Liver (tissue), 9 donors: ENCODE measurements around the gene TOLLIP. TPM values are rescaled to one million over a fixed set of nuclear protein-coding genes. Genes with fewer than 3 reads are reported as not detected.

Experiments used
- DNase-seq: peaks from one replicate; pipeline ENCODE4 v3.0.0-alpha.2; 2017; ENCODE audit warnings: low spot score
- H3K27ac ChIP-seq, 2 donors: one replicate each; pipeline ENCODE4 v1.7.0; 2013; ENCODE audit warnings: inconsistent platforms in 2 of 2, low read length in 2 of 2, control low read depth in 1 of 2, low read depth in 1 of 2, mild to moderate bottlenecking in 1 of 2
- H3K27me3 ChIP-seq, 4 donors: one replicate each; pipeline versions ENCODE4 v1.6.1 to v1.7.0; 2013; ENCODE audit warnings: low read length in 3 of 4, inconsistent platforms in 1 of 4, mild to moderate bottlenecking in 1 of 4, moderate library complexity in 1 of 4; ENCODE audit not compliant: control insufficient read depth in 4 of 4, insufficient read depth in 4 of 4
- H3K36me3 ChIP-seq, 4 donors: one replicate each; pipeline versions ENCODE4 v1.6.1 to v1.7.0; 2013; ENCODE audit warnings: low read length in 3 of 4, mild to moderate bottlenecking in 3 of 4, low read depth in 1 of 4, moderate library complexity in 1 of 4; ENCODE audit not compliant: control insufficient read depth in 4 of 4, insufficient read depth in 3 of 4
- H3K4me1 ChIP-seq, 4 donors: one replicate each; pipeline versions ENCODE4 v1.6.1 to v1.7.0; 2013; ENCODE audit warnings: low read length in 3 of 4, mild to moderate bottlenecking in 3 of 4, moderate library complexity in 1 of 4; ENCODE audit not compliant: control insufficient read depth in 4 of 4, insufficient read depth in 4 of 4
- H3K4me3 ChIP-seq, 3 donors: one replicate each; pipeline versions ENCODE4 v1.6.1 to v1.7.0; 2013; ENCODE audit warnings: low read length in 3 of 3, control low read depth in 1 of 3, low read depth in 1 of 3, mild to moderate bottlenecking in 1 of 3
- H3K9ac ChIP-seq, 2 donors: one replicate each; pipeline ENCODE4 v1.7.0; 2013; ENCODE audit warnings: low read length in 2 of 2, mild to moderate bottlenecking in 2 of 2, moderate library complexity in 2 of 2, control low read depth in 1 of 2, low read depth in 1 of 2
- H3K9me3 ChIP-seq, 4 donors: one replicate each; pipeline versions ENCODE4 v1.6.1 to v1.7.0; 2013; ENCODE audit warnings: low read length in 3 of 4; ENCODE audit not compliant: control insufficient read depth in 4 of 4
- ATF3 ChIP-seq: IDR thresholded peaks from 2 replicates; pipeline ENCODE4 v1.6.1; 2016; ENCODE audit warnings: antibody characterized with exemption
- EGR1 ChIP-seq, 2 donors: IDR thresholded peaks; 2 replicates each; pipeline ENCODE4 v1.6.1; 2016 to 2018; ENCODE audit warnings: antibody characterized with exemption in 2 of 2, low read depth in 2 of 2
- FOXA1 ChIP-seq: IDR thresholded peaks from 2 replicates; pipeline ENCODE4 v1.6.1; 2016; ENCODE audit warnings: antibody characterized with exemption
- FOXA2 ChIP-seq: IDR thresholded peaks from 2 replicates; pipeline ENCODE4 v1.6.1; 2016; ENCODE audit warnings: antibody characterized with exemption
- GABPA ChIP-seq, 2 donors: IDR thresholded peaks in 1 of 2; conservative IDR thresholded peaks in 1 of 2; 2 replicates each; pipeline ENCODE4 v1.6.1; 2016; ENCODE audit warnings: antibody characterized with exemption in 2 of 2, mild to moderate bottlenecking in 1 of 2, moderate library complexity in 1 of 2
- HNF4A ChIP-seq, 2 donors: conservative IDR thresholded peaks; 2 replicates each; pipeline ENCODE4 v1.6.1; 2016; ENCODE audit warnings: antibody characterized with exemption in 2 of 2, mild to moderate bottlenecking in 2 of 2
- HNF4G ChIP-seq: IDR thresholded peaks from 2 replicates; pipeline ENCODE4 v1.6.1; 2016; ENCODE audit warnings: antibody characterized with exemption
- JUND ChIP-seq, 2 donors: IDR thresholded peaks; 2 replicates each; pipeline ENCODE4 v1.6.1; 2016; ENCODE audit warnings: antibody characterized with exemption in 2 of 2
- MAX ChIP-seq: IDR thresholded peaks from 2 replicates; pipeline ENCODE4 v1.6.1; 2016; ENCODE audit warnings: antibody characterized with exemption
- NR2F2 ChIP-seq: IDR thresholded peaks from 2 replicates; pipeline ENCODE4 v1.6.1; 2016; ENCODE audit warnings: antibody characterized with exemption
- RAD21 ChIP-seq, 2 donors: IDR thresholded peaks; 2 replicates each; pipeline ENCODE4 v1.6.1; 2016; ENCODE audit warnings: antibody characterized with exemption in 2 of 2, mild to moderate bottlenecking in 2 of 2
- RXRA ChIP-seq, 2 donors: IDR thresholded peaks; 2 replicates each; pipeline ENCODE4 v1.6.1; 2017 to 2018; ENCODE audit warnings: antibody characterized with exemption in 2 of 2, mild to moderate bottlenecking in 1 of 2
- SP1 ChIP-seq: IDR thresholded peaks from 2 replicates; pipeline ENCODE4 v1.6.1; 2018; ENCODE audit warnings: antibody characterized with exemption, mild to moderate bottlenecking
- TAF1 ChIP-seq: conservative IDR thresholded peaks from 2 replicates; pipeline ENCODE4 v1.6.1; 2016; ENCODE audit warnings: antibody characterized with exemption, mild to moderate bottlenecking
- YY1 ChIP-seq: IDR thresholded peaks from 2 replicates; pipeline ENCODE4 v1.6.1; 2016; ENCODE audit warnings: antibody characterized with exemption, mild to moderate bottlenecking
- ZBTB33 ChIP-seq: IDR thresholded peaks from 2 replicates; pipeline ENCODE4 v1.6.1; 2016; ENCODE audit warnings: antibody characterized with exemption
- WGBS: extraction: QIAGEN DNeasy Blood & Tissue Kit; methylation state at CpG from one replicate; pipeline ENCODE4 v1.1.7; 2013; 5-methylcytosine and 5-hydroxymethylcytosine counted together
- polyA plus RNA-seq, 2 donors: library from polyadenylated mRNA; stranded (reverse) in 1 of 2; unstranded in 1 of 2; fragments of 200-250 nt in 1 of 2; fragments of >200 nt in 1 of 2; fragmentation: Nextera tagmentation in 1 of 2; extraction: Ambion mirVana in 1 of 2; gene quantifications; one replicate each; pipeline versions ENCODE4 v1.2.1 to v1.2.3, GENCODE V29; 2013 to 2015
- total RNA-seq, 2 donors: library from RNA; depleted of rRNA; stranded (reverse); fragments of >200 nt; gene quantifications; one replicate each; pipeline ENCODE4 v1.2.3, GENCODE V29; 2014
- TF ChIP-seq, protein P1 (sequence below): IDR thresholded peaks from 2 replicates; pipeline ENCODE4 v1.6.1; 2016; ENCODE audit warnings: antibody characterized with exemption, mild to moderate bottlenecking
- TF ChIP-seq, protein P2 (sequence below): fragments of 150-350 bp; IDR thresholded peaks from 2 replicates; pipeline ENCODE4 v1.5.1; 2017; ENCODE audit warnings: improper control_type of control experiment, low read depth, low read length; ENCODE audit not compliant: missing input control
- donor health status: healthy.
- donor health status: healthy.
- donor health status: healthy.
- donor health status: healthy.
- donor health status: healthy.

The TOLLIP gene
- total and polyA plus RNA-seq, 4 donors = 27.5 to 102 (median 72.9) TPM

DNA sequence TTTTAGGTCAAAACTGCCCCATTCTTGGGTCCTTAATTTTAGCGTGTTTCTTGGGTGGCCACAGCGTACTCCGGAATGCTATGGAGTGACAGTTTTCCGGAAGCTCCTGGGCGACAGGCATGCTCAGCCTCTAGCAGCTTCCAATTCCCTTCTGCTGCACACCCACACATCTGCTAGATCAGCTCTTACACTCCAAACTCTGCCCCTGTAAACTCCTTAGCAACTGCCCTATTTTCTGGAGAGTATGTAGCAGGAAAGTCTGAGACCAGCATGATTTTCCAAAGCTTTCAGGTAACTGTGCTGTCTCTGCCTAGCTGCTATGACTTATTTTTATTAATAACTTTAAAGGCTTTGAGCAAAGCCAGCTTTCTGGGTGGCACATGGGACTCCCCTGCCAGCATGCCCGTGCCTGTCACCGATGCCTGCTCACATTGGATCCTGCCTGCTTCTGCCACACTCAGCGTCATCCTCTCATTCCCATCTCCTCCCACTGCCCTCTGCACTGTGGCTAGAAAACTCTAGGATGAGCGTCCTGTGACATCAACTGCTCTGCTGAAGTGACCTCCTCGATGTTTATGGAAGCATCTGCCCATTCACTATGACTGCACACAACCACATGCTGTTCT, 17.3 kb downstream of the TOLLIP start:
- WGBS = 87% methylated on average over 10 of the region's 10 CpGs
- Histone ChIP-seq H3K27me3 (no peaks in the 10 kb centered on the region), H3K4me3 (no peak overlapping the region), H3K9ac (no peak overlapping the region), H3K36me3 (peaks cover 12 to 48% (median 26%) of the 10 kb centered on the region in 4 donors), H3K27ac (no peak overlapping the region), H3K4me1 (peaks cover 2 to 21% (median 6%) of the 10 kb centered on the region in 4 donors), H3K9me3 (no peaks in the 10 kb centered on the region)
- TF ChIP-seq FOXA1 (no peak), HNF4A (conservative IDR thresholded peaks at IDR 0.05) (no peak), JUND (IDR thresholded peaks at IDR 0.05) (no peak), FOXA2 (no peak), ATF3 (no peak), SP1 (no peak), YY1 (no peak), TAF1 (no peak), RXRA (IDR thresholded peaks at IDR 0.05) (no peak), ZBTB33 (no peak), MAX (no peak), GABPA (IDR thresholded peaks at IDR 0.05 in 1 of 2, conservative IDR thresholded peaks at IDR 0.05 in 1 of 2) (no peak), NR2F2 (no peak), RAD21 (IDR thresholded peaks at IDR 0.05) (no peak), HNF4G (no peak), EGR1 (IDR thresholded peaks at IDR 0.05; ENCODE audit: low read depth in 2 of 2) (no peak)
- TF ChIP-seq, protein P1, sequence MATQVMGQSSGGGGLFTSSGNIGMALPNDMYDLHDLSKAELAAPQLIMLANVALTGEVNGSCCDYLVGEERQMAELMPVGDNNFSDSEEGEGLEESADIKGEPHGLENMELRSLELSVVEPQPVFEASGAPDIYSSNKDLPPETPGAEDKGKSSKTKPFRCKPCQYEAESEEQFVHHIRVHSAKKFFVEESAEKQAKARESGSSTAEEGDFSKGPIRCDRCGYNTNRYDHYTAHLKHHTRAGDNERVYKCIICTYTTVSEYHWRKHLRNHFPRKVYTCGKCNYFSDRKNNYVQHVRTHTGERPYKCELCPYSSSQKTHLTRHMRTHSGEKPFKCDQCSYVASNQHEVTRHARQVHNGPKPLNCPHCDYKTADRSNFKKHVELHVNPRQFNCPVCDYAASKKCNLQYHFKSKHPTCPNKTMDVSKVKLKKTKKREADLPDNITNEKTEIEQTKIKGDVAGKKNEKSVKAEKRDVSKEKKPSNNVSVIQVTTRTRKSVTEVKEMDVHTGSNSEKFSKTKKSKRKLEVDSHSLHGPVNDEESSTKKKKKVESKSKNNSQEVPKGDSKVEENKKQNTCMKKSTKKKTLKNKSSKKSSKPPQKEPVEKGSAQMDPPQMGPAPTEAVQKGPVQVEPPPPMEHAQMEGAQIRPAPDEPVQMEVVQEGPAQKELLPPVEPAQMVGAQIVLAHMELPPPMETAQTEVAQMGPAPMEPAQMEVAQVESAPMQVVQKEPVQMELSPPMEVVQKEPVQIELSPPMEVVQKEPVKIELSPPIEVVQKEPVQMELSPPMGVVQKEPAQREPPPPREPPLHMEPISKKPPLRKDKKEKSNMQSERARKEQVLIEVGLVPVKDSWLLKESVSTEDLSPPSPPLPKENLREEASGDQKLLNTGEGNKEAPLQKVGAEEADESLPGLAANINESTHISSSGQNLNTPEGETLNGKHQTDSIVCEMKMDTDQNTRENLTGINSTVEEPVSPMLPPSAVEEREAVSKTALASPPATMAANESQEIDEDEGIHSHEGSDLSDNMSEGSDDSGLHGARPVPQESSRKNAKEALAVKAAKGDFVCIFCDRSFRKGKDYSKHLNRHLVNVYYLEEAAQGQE = no peak
- TF ChIP-seq, protein P2, sequence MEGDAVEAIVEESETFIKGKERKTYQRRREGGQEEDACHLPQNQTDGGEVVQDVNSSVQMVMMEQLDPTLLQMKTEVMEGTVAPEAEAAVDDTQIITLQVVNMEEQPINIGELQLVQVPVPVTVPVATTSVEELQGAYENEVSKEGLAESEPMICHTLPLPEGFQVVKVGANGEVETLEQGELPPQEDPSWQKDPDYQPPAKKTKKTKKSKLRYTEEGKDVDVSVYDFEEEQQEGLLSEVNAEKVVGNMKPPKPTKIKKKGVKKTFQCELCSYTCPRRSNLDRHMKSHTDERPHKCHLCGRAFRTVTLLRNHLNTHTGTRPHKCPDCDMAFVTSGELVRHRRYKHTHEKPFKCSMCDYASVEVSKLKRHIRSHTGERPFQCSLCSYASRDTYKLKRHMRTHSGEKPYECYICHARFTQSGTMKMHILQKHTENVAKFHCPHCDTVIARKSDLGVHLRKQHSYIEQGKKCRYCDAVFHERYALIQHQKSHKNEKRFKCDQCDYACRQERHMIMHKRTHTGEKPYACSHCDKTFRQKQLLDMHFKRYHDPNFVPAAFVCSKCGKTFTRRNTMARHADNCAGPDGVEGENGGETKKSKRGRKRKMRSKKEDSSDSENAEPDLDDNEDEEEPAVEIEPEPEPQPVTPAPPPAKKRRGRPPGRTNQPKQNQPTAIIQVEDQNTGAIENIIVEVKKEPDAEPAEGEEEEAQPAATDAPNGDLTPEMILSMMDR = no peak
- no peak for DNase-seq
